HEK293 (cell line): ENCODE results near the gene COPS2.

ENCODE experiments used
- CTCF ChIA-PET: fragments of 350-600 bp; formaldehyde crosslinking; extraction: SDS; loops from one replicate; lab custom pipeline; 2021; ENCODE audit warnings: antibody characterized with exemption; lab: Yijun Ruan, JAX
- POLR2A ChIA-PET: fragments of 300-600 bp; formaldehyde crosslinking; extraction: SDS; loops from one replicate; lab custom pipeline; 2020; ENCODE audit warnings: antibody characterized with exemption, inconsistent platforms; lab: Yijun Ruan, JAX
- H3K27ac ChIP-seq: fragments of 200-500 bp; sonication (Bioruptor generic); 2 replicates; pipeline ENCODE4 v1.5.1; 2014; ENCODE audit warnings: low read depth, low read length, control low read depth, inconsistent platforms; ENCODE audit errors: extremely low read depth
- H3K36me3 ChIP-seq, 2 experiments: fragments of 200-500 bp in 1 of 2; sonication (Bioruptor generic) in 1 of 2; 1 replicate in 1 of 2; 2 replicates in 1 of 2; pipeline ENCODE4 v1.5.1; 2014 to 2017; ENCODE audit warnings: inconsistent platforms in 2 of 2, low read length in 2 of 2; ENCODE audit not compliant: control insufficient read depth in 2 of 2, insufficient read depth in 1 of 2
- H3K4me1 ChIP-seq: fragments of 200-500 bp; sonication (Bioruptor generic); 2 replicates; pipeline ENCODE4 v1.5.1; 2014; ENCODE audit warnings: mild to moderate bottlenecking, low read length, inconsistent platforms; ENCODE audit not compliant: control insufficient read depth, insufficient read depth
- H3K4me3 ChIP-seq: 2 replicates; pipeline ENCODE4 v1.5.1; 2011; ENCODE audit warnings: low read depth, mild to moderate bottlenecking, control low read depth, low read length, moderate library complexity
- H3K9me3 ChIP-seq: fragments of 200-500 bp; sonication (Bioruptor generic); 2 replicates; pipeline ENCODE4 v1.5.1; 2014; ENCODE audit warnings: low read depth, low read length, inconsistent platforms; ENCODE audit not compliant: control insufficient read depth, insufficient read depth
- AEBP2 ChIP-seq: fragments of 450-650 bp; formaldehyde crosslinking; IDR thresholded peaks from 2 replicates; pipeline ENCODE4 v1.5.1; 2016; ENCODE audit warnings: missing biosample characterization, missing genetic modification characterization, borderline replicate concordance
- BCL11A ChIP-seq: fragments of 450-650 bp; formaldehyde crosslinking; IDR thresholded peaks from 2 replicates; pipeline ENCODE4 v1.5.1; 2016; ENCODE audit warnings: low read depth, missing biosample characterization, missing genetic modification characterization
- BCL11B ChIP-seq: fragments of 450-650 bp; formaldehyde crosslinking; IDR thresholded peaks from 2 replicates; pipeline ENCODE4 v1.5.1; 2016; ENCODE audit warnings: low read depth, missing biosample characterization, missing genetic modification characterization
- IKZF3 ChIP-seq: fragments of 450-650 bp; IDR thresholded peaks from 2 replicates; pipeline ENCODE4 v1.5.0; 2018; ENCODE audit warnings: missing biosample characterization, mild to moderate bottlenecking, missing genetic modification characterization, moderate library complexity
- INSM2 ChIP-seq: fragments of 450-650 bp; formaldehyde crosslinking; IDR thresholded peaks from 2 replicates; pipeline ENCODE4 v1.5.1; 2016; ENCODE audit warnings: missing biosample characterization, missing genetic modification characterization
- KLF10 ChIP-seq: fragments of 450-650 bp; IDR thresholded peaks from 2 replicates; pipeline ENCODE4 v1.5.1; 2018; ENCODE audit warnings: missing biosample characterization, mild to moderate bottlenecking, missing genetic modification characterization
- KLF17 ChIP-seq: fragments of 450-650 bp; formaldehyde crosslinking; IDR thresholded peaks from 2 replicates; pipeline ENCODE4 v1.5.1; 2016; ENCODE audit warnings: missing biosample characterization, missing genetic modification characterization
- MYNN ChIP-seq: fragments of 450-650 bp; formaldehyde crosslinking; IDR thresholded peaks from 2 replicates; pipeline ENCODE4 v1.5.1; 2016; ENCODE audit warnings: missing biosample characterization, missing genetic modification characterization, borderline replicate concordance
- OVOL3 ChIP-seq: fragments of 450-650 bp; formaldehyde crosslinking; IDR thresholded peaks from 2 replicates; pipeline ENCODE4 v1.5.1; 2016; ENCODE audit warnings: missing biosample characterization, missing genetic modification characterization
- SALL2 ChIP-seq: fragments of 450-650 bp; formaldehyde crosslinking; IDR thresholded peaks from 2 replicates; pipeline ENCODE4 v1.5.0; 2017; ENCODE audit warnings: missing biosample characterization, mild to moderate bottlenecking, missing genetic modification characterization, borderline replicate concordance
- SCRT1 ChIP-seq: fragments of 450-650 bp; formaldehyde crosslinking; IDR thresholded peaks from 2 replicates; pipeline ENCODE4 v1.5.1; 2016; ENCODE audit warnings: missing biosample characterization, missing genetic modification characterization, borderline replicate concordance
- TSHZ1 ChIP-seq: fragments of 450-650 bp; formaldehyde crosslinking; IDR thresholded peaks from 2 replicates; pipeline ENCODE4 v1.5.1; 2016; ENCODE audit warnings: missing biosample characterization, missing genetic modification characterization, borderline replicate concordance
- ZBTB21 ChIP-seq: fragments of 450-650 bp; formaldehyde crosslinking; IDR thresholded peaks from 2 replicates; pipeline ENCODE4 v1.5.1; 2017; ENCODE audit warnings: missing biosample characterization, missing genetic modification characterization
- ZBTB44 ChIP-seq: fragments of 450-650 bp; IDR thresholded peaks from 2 replicates; pipeline ENCODE4 v1.5.1; 2018; ENCODE audit warnings: missing biosample characterization, mild to moderate bottlenecking, missing genetic modification characterization
- ZBTB8A ChIP-seq: fragments of 450-650 bp; formaldehyde crosslinking; IDR thresholded peaks from 2 replicates; pipeline ENCODE4 v1.5.1; 2016; ENCODE audit warnings: missing biosample characterization, missing genetic modification characterization
- ZNF112 ChIP-seq: fragments of 450-650 bp; formaldehyde crosslinking; IDR thresholded peaks from 2 replicates; pipeline ENCODE4 v1.5.0; 2017; ENCODE audit warnings: missing biosample characterization, missing genetic modification characterization
- ZNF140 ChIP-seq: fragments of 450-650 bp; formaldehyde crosslinking; IDR thresholded peaks from 2 replicates; pipeline ENCODE4 v1.5.1; 2016; ENCODE audit warnings: missing biosample characterization, missing genetic modification characterization
- ZNF169 ChIP-seq: fragments of 450-650 bp; formaldehyde crosslinking; IDR thresholded peaks from 2 replicates; pipeline ENCODE4 v1.5.1; 2016; ENCODE audit warnings: missing biosample characterization, missing genetic modification characterization
- ZNF211 ChIP-seq: fragments of 450-650 bp; formaldehyde crosslinking; IDR thresholded peaks from 2 replicates; pipeline ENCODE4 v1.5.1; 2016; ENCODE audit warnings: low read depth, missing biosample characterization, missing genetic modification characterization
- ZNF292 ChIP-seq: fragments of 450-650 bp; formaldehyde crosslinking; IDR thresholded peaks from 2 replicates; pipeline ENCODE4 v1.5.1; 2016; ENCODE audit warnings: low read depth, missing biosample characterization, missing genetic modification characterization, borderline replicate concordance
- ZNF433 ChIP-seq: fragments of 450-650 bp; formaldehyde crosslinking; IDR thresholded peaks from 2 replicates; pipeline ENCODE4 v1.5.1; 2016; ENCODE audit warnings: missing biosample characterization, missing genetic modification characterization, low read depth
- ZNF501 ChIP-seq: fragments of 450-650 bp; formaldehyde crosslinking; IDR thresholded peaks from 2 replicates; pipeline ENCODE4 v1.5.1; 2016; ENCODE audit warnings: missing biosample characterization, missing genetic modification characterization
- ZNF530 ChIP-seq: fragments of 450-650 bp; formaldehyde crosslinking; IDR thresholded peaks from 2 replicates; pipeline ENCODE4 v1.5.1; 2016; ENCODE audit warnings: low read depth, missing biosample characterization, missing genetic modification characterization
- ZNF629 ChIP-seq: fragments of 450-650 bp; formaldehyde crosslinking; IDR thresholded peaks from 2 replicates; pipeline ENCODE4 v1.5.1; 2017; ENCODE audit warnings: missing biosample characterization, missing genetic modification characterization
- ZNF677 ChIP-seq: fragments of 450-650 bp; IDR thresholded peaks from 2 replicates; pipeline ENCODE4 v1.5.0; 2018; ENCODE audit warnings: missing biosample characterization, mild to moderate bottlenecking, missing genetic modification characterization, moderate library complexity
- ZNF830 ChIP-seq: fragments of 450-650 bp; IDR thresholded peaks from 2 replicates; pipeline ENCODE4 v1.5.0; 2018; ENCODE audit warnings: missing biosample characterization, missing genetic modification characterization, low read depth, mild to moderate bottlenecking, moderate library complexity
- TF ChIP-seq, protein P1 (sequence below): IDR thresholded peaks from 2 replicates; pipeline ENCODE4 v1.6.1; 2011; ENCODE audit warnings: mild to moderate bottlenecking, low read depth, low read length, borderline replicate concordance

Gene COPS2

DNA sequence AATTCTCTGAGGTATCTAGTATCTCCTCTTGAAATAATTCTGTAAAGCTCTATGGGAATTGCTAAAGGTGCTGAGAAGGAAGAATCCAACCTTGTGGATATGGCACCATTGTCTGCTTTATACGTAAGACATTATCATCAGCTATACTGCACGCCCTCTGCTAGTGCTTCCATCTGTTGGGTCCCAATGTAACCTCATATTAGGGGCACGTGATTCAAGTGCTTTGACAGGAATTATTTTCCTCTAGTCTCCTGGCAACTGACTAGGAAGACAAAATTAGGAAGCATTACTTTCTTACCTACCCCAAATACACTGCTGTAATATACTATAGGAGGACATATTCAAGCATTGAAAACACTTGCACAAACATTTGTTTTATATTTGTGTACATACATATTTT is 24.0 kb downstream of the COPS2 start:
- Histone ChIP-seq H3K4me1 (no peaks in the 10 kb centered on the region), H3K27ac (no peak overlapping the region), H3K4me3 (no peak overlapping the region)
- TF ChIP-seq SCRT1 (tag by site-specific recombination) (no peak), BCL11B (tag by site-specific recombination) (no peak), ZNF433 (tag by site-specific recombination) (no peak), ZNF140 (tag by site-specific recombination) (no peak), BCL11A (no peak), INSM2 (tag by site-specific recombination) (no peak), ZNF211 (no peak), ZNF530 (no peak), KLF17 (tag by site-specific recombination) (no peak), ZBTB8A (tag by site-specific recombination) (no peak), ZNF830 (no peak), ZNF169 (tag by site-specific recombination) (no peak), MYNN (tag by site-specific recombination) (no peak), ZBTB44 (tag by site-specific recombination) (no peak), ZBTB21 (tag by site-specific recombination) (no peak), ZNF501 (no peak)
- TF ChIP-seq, protein P1, sequence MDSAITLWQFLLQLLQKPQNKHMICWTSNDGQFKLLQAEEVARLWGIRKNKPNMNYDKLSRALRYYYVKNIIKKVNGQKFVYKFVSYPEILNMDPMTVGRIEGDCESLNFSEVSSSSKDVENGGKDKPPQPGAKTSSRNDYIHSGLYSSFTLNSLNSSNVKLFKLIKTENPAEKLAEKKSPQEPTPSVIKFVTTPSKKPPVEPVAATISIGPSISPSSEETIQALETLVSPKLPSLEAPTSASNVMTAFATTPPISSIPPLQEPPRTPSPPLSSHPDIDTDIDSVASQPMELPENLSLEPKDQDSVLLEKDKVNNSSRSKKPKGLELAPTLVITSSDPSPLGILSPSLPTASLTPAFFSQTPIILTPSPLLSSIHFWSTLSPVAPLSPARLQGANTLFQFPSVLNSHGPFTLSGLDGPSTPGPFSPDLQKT = no peak
- TF ChIP-seq, all 188 proteins: peak for 0
- Histone ChIP-seq H3K9me3 (no peaks in the 10 kb centered on the region), H3K36me3 (peaks cover 27 to 77% of the 10 kb centered on the region in 2 experiments; a peak in 2 of 3 replicates)
- CTCF ChIA-PET = interaction anchor here (1.7 kb wide), 1 partner anchor 14 kb away, joined by 4 read pairs; no protein-coding TSS in a partner anchor
- POLR2A ChIA-PET = no interaction called here

DNA sequence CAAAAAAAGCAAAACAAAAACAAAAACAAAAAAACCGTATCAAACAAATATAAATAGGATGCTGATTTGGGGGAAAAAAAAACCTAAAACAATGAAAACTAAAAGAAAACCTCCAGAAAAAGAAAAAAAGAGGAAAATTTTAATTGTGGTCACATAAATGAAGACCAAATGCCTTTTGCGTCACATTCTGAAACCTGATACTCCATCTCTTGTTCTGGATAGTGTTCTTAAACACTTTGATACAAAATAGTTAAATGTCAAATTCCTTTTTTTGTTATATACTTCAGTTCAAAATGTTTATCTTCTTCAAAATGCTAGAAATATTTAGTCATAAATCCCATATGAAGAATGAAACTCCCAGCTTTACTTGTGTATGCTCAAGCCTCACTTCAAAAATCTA is 31.0 kb downstream of the COPS2 start:
- TF ChIP-seq AEBP2 (tag by site-specific recombination) (no peak), KLF10 (tag by site-specific recombination) (no peak), TSHZ1 (tag by site-specific recombination) (no peak), OVOL3 (no peak), IKZF3 (no peak), ZNF830 (no peak), ZNF112 (no peak), SALL2 (tag by site-specific recombination) (no peak), ZNF169 (tag by site-specific recombination) (no peak), ZNF292 (tag by site-specific recombination) (no peak), ZNF677 (tag by site-specific recombination) (no peak), ZNF629 (tag by site-specific recombination) (no peak)
- Histone ChIP-seq H3K4me1 (no peaks in the 10 kb centered on the region), H3K9me3 (no peaks in the 10 kb centered on the region), H3K4me3 (no peak overlapping the region), H3K27ac (no peak overlapping the region), H3K36me3 (peaks cover 0 to 28% of the 10 kb centered on the region in 2 experiments)
- CTCF ChIA-PET = no interaction called here
- POLR2A ChIA-PET = no interaction called here
